Hindlimb muscle (tissue), 1 donor: ENCODE data around the gene CTNND2. TPM values are rescaled to one million over a fixed set of nuclear protein-coding genes. Genes with fewer than 3 reads are reported as not detected.
A peak's percentile ranks its signal among the peaks of the same experiment; 100 is the strongest.
"Not testable (repeated sequence)": the region's sequence is repeated elsewhere in the genome, so short reads cannot be mapped to it uniquely, and the experiment has no call there.

ENCODE experiments used
- DNase-seq: peaks from one replicate; pipeline ENCODE4 v3.0.0-alpha.2; 2013
- polyA plus RNA-seq: library from polyadenylated mRNA; unstranded; fragments of 120-200 nt; gene quantifications from one replicate; pipeline ENCODE4 v1.2.1, GENCODE V29; 2013; ENCODE audit not compliant: insufficient read length

Gene CTNND2
- polyA plus RNA-seq, 1 donor: 0.66 TPM

DNA sequence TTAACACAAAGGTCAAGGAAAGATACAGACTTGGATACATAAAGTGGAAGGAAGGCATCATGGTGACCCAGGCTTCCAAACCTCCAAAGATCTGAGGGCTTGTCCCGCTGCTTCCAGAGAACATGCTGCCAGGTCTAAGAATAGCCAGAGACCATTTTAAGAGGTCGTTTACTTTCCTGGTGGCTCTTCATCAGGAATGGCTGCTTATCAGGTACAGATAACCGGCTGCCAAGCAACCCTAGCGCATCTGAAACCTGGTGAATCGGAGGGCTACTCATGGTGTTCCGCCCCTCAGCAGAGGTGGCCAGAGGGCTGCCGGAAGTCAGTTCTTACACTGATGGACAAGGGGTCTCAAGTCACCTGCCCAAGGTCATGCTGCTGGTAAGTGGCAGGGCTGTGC lies 892.0 kb downstream of the CTNND2 start:
- DNase-seq: no peak

DNA sequence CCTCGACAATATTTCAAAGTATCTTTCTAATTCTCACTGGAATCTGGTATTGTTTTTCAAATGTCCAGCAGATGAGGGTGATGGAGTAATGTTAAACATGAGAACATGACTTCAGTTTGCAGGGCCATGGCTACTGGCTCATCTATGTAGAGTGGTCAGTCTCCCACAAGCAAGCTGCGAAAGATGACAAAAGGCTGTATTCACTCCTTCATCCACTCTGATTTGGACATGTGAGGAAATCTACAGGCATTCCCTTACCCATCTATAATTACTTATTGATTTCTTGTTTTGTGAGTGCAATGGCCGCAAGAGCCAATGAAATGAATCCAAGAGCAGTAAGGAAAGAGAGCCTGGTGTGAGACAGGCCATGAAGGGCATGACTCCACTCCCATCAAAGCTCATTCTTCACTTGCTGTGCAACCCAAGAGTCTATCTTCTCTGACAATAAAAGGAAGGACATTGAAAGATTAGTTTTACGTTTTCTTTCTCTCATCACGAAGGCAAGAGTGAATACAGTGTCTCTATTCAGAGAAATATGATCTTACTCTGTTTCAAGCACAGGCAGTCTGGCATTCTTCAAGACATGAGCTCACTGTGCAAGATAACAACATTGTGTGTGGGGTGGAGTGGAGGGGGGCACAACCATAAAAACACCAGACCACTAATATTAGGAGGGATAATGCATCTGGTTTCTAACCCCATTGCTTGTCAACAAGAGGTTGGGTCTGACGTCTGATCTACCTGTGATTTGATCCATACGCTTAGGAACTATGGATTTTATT lies 893.6 kb downstream of the CTNND2 start:
- DNase-seq: no peak

GRCh38 chr5:11009576-11009975 lies 894.7 kb downstream of the CTNND2 start:
- DNase-seq: no peak

DNA sequence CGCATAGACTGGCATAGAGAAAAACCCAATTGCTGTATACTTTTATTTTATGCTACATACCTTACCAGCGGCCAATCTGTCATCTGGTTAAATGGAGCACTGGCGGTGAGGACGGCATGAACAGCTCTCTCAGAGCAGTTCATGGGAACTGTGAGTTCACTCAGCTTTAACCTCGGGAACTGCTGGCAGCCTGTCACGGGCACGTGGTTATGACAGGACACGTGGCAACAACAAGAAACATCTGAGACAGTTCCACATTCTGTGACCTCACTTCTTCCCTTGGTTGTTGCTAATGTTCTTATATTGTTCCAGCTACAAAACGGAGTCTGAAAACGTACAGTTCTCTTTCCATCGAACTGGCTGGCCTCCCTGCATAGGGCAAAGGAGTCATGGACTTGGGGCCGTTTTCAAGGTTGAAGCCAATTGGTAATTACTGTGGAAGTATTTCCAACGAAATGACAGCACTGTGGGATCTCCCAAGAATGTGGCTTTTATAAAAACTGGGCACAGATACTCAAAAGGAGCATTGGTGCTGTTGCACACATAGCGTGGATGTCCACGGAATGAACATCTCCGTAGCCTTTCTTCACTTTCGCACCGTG lies 896.9 kb downstream of the CTNND2 start:
- DNase-seq: no peak

DNA sequence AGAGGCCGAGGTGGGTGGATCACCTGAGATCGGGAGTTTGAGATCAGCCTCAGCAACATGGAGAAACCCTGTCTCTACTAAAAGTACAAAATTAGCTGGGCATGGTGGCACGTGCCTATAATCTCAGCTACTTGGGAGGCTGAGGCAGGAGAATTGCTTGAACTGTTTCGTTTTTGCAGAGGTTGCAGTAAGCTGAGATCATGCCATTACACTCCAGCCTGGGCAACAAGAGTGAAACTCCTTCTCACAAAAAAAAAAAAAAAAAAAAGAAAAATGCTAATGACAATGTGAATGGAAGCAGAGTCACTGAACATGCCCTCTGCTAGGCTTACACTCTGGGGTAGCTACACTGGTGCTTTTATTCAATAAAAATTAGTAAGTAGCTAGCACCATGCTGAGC lies 899.7 kb downstream of the CTNND2 start:
- not testable (repeated sequence) for DNase-seq

DNA sequence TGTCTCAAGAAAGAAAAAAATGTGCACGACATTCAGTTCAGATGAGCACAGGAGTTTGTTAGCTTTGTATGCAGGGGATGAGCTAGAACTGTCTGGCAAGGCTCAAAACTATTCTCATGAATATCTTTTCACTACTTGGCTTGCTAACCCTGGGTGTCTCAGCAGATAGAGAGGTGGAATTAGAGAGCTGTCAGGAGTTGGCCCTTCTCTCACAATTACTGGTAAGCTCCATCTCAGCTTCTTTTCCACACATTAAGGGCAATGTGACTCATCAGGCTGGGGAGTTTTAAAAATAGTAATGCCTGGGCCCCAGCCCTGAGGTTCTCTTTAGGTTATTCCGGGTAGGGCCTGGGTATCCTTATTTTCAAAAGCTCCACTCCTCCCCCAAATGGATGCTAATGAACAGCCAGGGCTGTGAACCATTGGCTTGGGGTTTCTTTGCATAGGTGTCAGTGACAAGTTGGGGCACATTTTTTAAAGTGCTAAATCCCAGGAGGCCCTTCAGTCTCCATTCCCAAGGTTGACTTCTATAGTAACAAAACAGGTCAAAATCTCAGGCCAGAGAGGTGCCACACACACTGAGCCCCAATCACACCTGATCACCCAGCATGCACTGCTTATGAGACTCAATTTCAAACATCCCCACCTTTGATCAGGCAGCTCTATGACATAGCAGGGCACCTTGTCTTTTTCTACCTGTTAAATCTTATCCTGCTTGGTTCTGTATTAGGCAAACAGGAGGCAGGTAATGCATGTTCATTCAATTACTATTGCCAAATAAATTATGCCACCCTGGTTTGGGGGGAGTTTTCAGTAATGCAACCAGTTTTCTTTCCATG lies 903.5 kb downstream of the CTNND2 start:
- no peak for DNase-seq

GRCh38 chr5:10999714-11000113 lies 904.5 kb downstream of the CTNND2 start:
- no peak for DNase-seq

- DNase-seq: no peak
Measured at GRCh38 chr5:10995891-10996290, 908.4 kb downstream of the CTNND2 start.

- DNase-seq: no peak
Measured at GRCh38 chr5:10994091-10994986, 909.9 kb downstream of the CTNND2 start.

- DNase-seq: no peak
Measured at GRCh38 chr5:10990634-10991033, 913.6 kb downstream of the CTNND2 start.

DNA sequence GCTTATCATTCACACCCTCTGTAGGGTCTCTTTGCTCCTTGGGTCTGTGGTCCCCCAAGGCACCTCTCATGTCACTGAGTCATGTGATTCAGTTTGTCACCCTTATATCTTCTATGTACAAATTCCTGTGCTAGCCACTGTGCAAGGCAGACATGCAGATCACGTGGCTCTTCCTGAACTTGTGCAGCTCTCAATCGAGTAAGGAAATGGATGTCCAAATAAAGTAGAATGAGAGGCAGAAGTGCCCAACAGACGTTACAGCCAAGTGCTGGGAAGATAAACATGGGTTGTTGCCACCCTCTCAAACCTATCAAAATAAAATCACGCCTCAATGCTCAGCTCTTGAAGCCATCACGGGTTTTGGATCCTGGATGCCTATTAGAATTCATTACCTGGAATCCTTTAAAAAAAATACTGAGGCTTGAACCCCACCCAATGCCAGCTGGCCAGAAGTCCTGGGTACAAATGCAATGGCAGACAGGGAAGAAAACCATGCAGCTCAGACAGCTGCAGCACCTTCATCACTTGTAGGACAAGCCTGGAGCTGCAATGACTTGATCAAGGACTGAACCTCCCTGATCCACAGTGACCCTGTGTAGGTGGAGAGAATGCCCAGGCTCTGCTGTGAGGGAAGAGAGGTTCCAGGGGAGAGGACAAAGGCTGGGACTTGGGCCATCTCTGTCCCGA lies 914.5 kb downstream of the CTNND2 start:
- no peak for DNase-seq

- DNase-seq: no peak
Measured at GRCh38 chr5:10988622-10989021, 915.6 kb downstream of the CTNND2 start.

- DNase-seq: peak; percentile 17
Measured at GRCh38 chr5:10987925-10988504, 916.2 kb downstream of the CTNND2 start.

- DNase-seq: no peak
Measured at GRCh38 chr5:10987276-10987924, 916.8 kb downstream of the CTNND2 start.

- no peak for DNase-seq
Measured at GRCh38 chr5:10985721-10986110, 918.5 kb downstream of the CTNND2 start.

DNA sequence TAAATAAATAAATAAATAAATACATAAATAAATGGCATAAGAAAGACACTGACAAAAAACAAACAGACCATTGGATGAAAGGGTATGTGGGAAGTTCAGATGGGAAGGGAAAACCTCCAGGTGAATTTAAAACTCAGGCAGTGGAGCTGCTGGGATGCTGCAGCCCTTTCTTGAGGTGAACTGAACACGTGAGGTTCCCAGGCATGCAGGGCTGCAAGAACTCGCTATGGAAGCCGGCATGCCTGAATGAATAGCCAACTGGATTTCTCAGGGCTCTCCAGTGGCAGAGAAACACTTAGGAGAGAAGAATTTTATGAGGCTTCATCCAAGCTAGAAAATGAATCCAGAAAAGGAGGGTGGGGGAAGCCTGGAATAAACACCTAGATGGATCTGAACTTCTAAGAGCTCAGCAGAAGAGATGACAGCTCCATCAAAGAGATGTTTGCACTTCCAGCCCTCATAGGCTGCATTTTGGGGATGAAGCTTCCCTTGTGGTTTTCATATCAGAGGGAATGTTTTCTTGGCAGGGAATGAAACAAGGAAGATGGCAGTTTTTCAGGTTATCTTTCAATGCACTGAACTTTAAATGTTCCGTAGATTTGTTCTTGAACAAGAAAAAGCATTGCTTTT lies 919.0 kb downstream of the CTNND2 start:
- no peak for DNase-seq

DNA sequence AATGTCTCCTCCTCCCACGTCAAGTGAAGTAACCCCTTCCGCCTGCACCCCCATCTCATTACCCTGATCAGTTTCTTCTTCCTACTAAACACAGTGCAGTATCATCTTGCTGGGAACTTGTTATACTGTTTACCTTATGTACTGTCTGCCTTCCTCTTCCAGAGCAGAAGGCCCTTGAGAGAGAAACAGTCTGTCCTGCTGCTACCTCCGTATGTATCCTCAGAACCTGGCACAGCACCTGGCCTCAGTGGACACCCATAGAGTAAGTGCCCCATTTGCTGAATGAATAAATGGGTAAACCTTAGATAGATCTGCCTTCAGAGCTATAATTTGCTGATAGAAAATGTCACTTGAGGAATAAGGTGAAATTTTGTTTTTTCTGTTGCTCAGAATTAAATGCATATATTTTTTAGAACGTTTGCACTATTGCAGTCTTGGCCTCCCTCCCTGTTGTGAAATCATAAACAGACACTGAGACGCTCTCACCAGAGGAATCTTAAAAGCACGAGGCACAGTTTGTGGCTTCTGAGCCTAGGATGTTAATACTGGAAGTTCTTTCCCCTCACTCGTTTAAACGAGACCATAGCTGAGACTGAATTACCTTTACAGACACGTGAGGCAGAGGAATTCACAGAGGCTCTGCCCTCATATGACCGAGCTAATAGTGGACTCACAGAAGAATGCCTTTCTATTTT lies 920.1 kb downstream of the CTNND2 start:
- DNase-seq: no peak

DNA sequence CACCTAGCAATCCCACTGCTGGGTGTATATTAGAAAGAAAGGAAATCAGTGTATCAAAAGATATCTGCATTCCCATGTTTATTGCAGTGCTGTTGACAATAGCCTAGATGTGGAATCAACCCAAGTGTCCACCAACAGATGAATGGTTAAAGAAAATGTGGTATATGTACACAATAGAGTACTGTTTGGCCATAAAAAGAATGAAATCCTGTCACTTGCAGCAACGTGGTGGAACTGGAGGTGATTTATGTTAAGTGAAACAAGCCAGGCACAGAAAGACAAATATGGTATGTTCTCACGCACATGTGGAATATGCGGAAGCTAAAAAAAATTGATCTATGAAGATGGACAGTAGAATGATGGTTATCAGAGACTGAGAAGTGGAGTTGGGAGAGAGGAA lies 921.6 kb downstream of the CTNND2 start:
- no peak for DNase-seq

DNA sequence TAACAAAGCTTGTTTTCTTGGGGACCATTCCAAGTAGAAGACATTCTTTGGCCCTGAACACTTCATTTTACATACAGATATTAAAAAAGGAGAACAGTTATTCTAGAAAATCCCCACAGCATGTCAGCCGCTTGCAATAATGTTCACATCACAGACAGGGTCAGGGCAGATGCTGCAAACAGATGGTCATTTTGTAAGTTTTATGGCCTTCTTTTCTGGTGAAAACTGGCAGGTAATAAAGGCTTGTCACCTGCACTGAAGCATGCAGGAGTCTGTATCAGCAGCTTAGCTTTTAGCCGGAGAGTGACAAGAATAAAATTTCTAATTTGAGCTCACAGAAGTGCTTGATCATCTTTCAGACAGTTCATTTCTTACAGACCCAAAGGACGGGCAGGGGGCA lies 922.3 kb downstream of the CTNND2 start:
- no peak for DNase-seq

DNA sequence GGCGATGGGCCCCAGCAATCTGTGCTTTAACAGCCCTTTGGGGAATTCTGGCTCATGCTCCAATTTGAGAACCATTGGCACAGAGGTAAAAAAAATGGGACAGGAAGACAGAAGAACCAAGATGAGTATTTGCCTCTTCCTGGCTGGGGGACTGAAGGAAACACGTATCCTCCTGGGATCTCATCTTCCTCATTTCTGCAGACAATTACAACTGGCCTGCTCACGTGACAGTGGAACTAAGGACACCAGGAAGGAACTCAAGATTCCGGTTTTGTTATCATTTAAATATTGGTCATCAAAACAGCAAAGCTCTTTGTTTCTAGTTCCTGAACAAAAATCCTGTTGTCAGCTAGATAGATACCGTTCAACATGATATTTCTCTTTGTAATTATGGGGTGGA lies 927.2 kb downstream of the CTNND2 start:
- DNase-seq: no peak
